NOMO-1 treated with dmso at 0.1 percent for 144 hours (cell line): ENCODE measurements around the gene NFAT5.
"Not testable (repeated sequence)": the region's sequence is repeated elsewhere in the genome, so short reads cannot be mapped to it uniquely, and the experiment has no call there.

Experiments
- DNase-seq: peaks from one replicate; lab custom pipeline; 2025; ENCODE audit not compliant: unreplicated experiment; lab: John Stamatoyannopoulos, UW

NFAT5 gene

GRCh38 chr16:69729030-69729429 is 163.3 kb downstream of the NFAT5 start:
- DNase-seq: not testable (repeated sequence)

- not testable (repeated sequence) for DNase-seq
Measured at GRCh38 chr16:69731280-69731679, 165.5 kb downstream of the NFAT5 start.

GRCh38 chr16:69732101-69732500 is 166.3 kb downstream of the NFAT5 start:
- DNase-seq: no peak

GRCh38 chr16:69741519-69741918 is 175.8 kb downstream of the NFAT5 start:
- no peak for DNase-seq

- DNase-seq: no peak
Measured at GRCh38 chr16:69741951-69742904, 176.5 kb downstream of the NFAT5 start.

GRCh38 chr16:69744363-69745231 is 178.8 kb downstream of the NFAT5 start:
- DNase-seq: no peak

- DNase-seq: no peak
Measured at GRCh38 chr16:69745232-69745612, 179.5 kb downstream of the NFAT5 start.

GRCh38 chr16:69745959-69746358 is 180.2 kb downstream of the NFAT5 start:
- DNase-seq: no peak

- no peak for DNase-seq
Measured at GRCh38 chr16:69747115-69747514, 181.3 kb downstream of the NFAT5 start.

- DNase-seq: no peak
Measured at GRCh38 chr16:69748694-69749345, 183.1 kb downstream of the NFAT5 start.

GRCh38 chr16:69754143-69754468 is 188.3 kb downstream of the NFAT5 start:
- DNase-seq: no peak
